Endothelial cell of umbilical vein (primary cell): ENCODE results near the gene PPP1R12C. TPM values are rescaled to one million over a fixed set of nuclear protein-coding genes. Genes with fewer than 3 reads are reported as not detected.

Source experiments
- BruUV-seq: library from RNA; stranded (reverse); fragments of 400-500 nt; replicated peaks from 2 replicates; lab custom pipeline; 2021; lab: Mats Ljungman, UMichigan
- CTCF ChIA-PET: fragments of 300-600, 350-600 bp; sonication (Branson Sonifier 250); formaldehyde crosslinking; loops from one replicate; lab custom pipeline; 2021; ENCODE audit warnings: antibody characterized with exemption, inconsistent platforms; lab: Charles Lee
- POLR2A ChIA-PET: fragments of 300-600, 350-600 bp; sonication (Branson Sonifier 250); formaldehyde crosslinking; loops from one replicate; lab custom pipeline; 2021; ENCODE audit warnings: antibody characterized with exemption, inconsistent platforms; lab: Charles Lee
- DNase-seq: peaks from one replicate; pipeline ENCODE4 v3.0.0-alpha.2; 2011; ENCODE audit warnings: low read depth, low spot score
- FAIRE-seq: peaks from 2 replicates; lab custom pipeline; 2011; peaks lifted over from hg19 to GRCh38; lab: Jason Lieb, UNC
- H2AFZ ChIP-seq: 2 replicates; pipeline ENCODE4 v1.6.0; 2012; ENCODE audit warnings: low read depth, low read length, control low read depth, inconsistent platforms
- H3K27ac ChIP-seq: 2 replicates; pipeline ENCODE4 v1.5.1; 2011; ENCODE audit warnings: low read depth, mild to moderate bottlenecking, control low read depth, low read length, moderate library complexity; ENCODE audit not compliant: insufficient read depth
- H3K27me3 ChIP-seq, 2 experiments: 2 replicates each; pipeline versions ENCODE4 v1.6.0 to v1.6.1; 2011; ENCODE audit warnings: low read length in 2 of 2, mixed read lengths in 1 of 2; ENCODE audit not compliant: control insufficient read depth in 2 of 2, insufficient read depth in 2 of 2
- H3K36me3 ChIP-seq, 2 experiments: 2 replicates in 1 of 2; 3 replicates in 1 of 2; pipeline ENCODE4 v1.5.1; 2011; ENCODE audit warnings: low read length in 2 of 2, mild to moderate bottlenecking in 1 of 2, moderate library complexity in 1 of 2; ENCODE audit not compliant: control insufficient read depth in 2 of 2, insufficient read depth in 2 of 2; ENCODE audit errors: extremely low read depth in 1 of 2
- H3K4me1 ChIP-seq: 3 replicates; pipeline ENCODE4 v1.5.1; 2011; ENCODE audit warnings: mild to moderate bottlenecking, low read length; ENCODE audit not compliant: control insufficient read depth, insufficient read depth; ENCODE audit errors: extremely low read depth
- H3K4me2 ChIP-seq: 2 replicates; pipeline ENCODE4 v1.6.1; 2011; ENCODE audit warnings: low read length, control low read depth, mixed read lengths; ENCODE audit not compliant: insufficient read depth
- H3K4me3 ChIP-seq, 3 experiments: fragments of 200-600 bp in 1 of 3; sonication (generic), shearing (Covaris generic) in 1 of 3; replicated peaks in 1 of 3; 2 replicates each; pipeline ENCODE4 v1.5.1; 2011 to 2016; ENCODE audit warnings: control low read depth in 3 of 3, low read length in 3 of 3, mild to moderate bottlenecking in 2 of 3, inconsistent platforms in 1 of 3, low read depth in 1 of 3, moderate library complexity in 1 of 3; ENCODE audit not compliant: insufficient read depth in 1 of 3
- H3K79me2 ChIP-seq: 2 replicates; pipeline ENCODE4 v1.6.0; 2012; ENCODE audit warnings: low read length, inconsistent platforms; ENCODE audit not compliant: control insufficient read depth, insufficient read depth
- H3K9ac ChIP-seq: replicated peaks from 2 replicates; pipeline ENCODE3; 2011; ENCODE audit warnings: low read length, control low read depth; ENCODE audit not compliant: insufficient read depth; ENCODE audit errors: extremely low read depth
- H3K9me1 ChIP-seq: replicated peaks from 3 replicates; pipeline ENCODE4 v1.6.0; 2011; ENCODE audit warnings: mild to moderate bottlenecking, low read length; ENCODE audit not compliant: control insufficient read depth, insufficient read depth; ENCODE audit errors: extremely low read depth
- H3K9me3 ChIP-seq: replicated peaks from 2 replicates; pipeline ENCODE4 v1.5.1; 2012; ENCODE audit warnings: low read length, inconsistent platforms; ENCODE audit not compliant: control insufficient read depth, insufficient read depth
- H4K20me1 ChIP-seq: replicated peaks from 2 replicates; pipeline ENCODE3; 2011; ENCODE audit warnings: mild to moderate bottlenecking, low read length; ENCODE audit not compliant: control insufficient read depth, insufficient read depth; ENCODE audit errors: extremely low read depth
- CTCF ChIP-seq, 2 donors: IDR thresholded peaks; 1 replicate in 1 of 2; 2 replicates in 1 of 2; pipeline ENCODE4 v1.5.1; 2011; ENCODE audit warnings: low read length in 2 of 2, mild to moderate bottlenecking in 2 of 2, moderate library complexity in 2 of 2, control low read depth in 1 of 2, inconsistent platforms in 1 of 2, low read depth in 1 of 2; ENCODE audit not compliant: insufficient read depth in 1 of 2; ENCODE audit errors: extremely low read depth in 1 of 2
- FOS ChIP-seq: IDR thresholded peaks from 2 replicates; pipeline ENCODE4 v1.6.1; 2011; ENCODE audit warnings: mild to moderate bottlenecking, low read length, moderate library complexity, borderline replicate concordance; ENCODE audit not compliant: insufficient read depth
- GATA2 ChIP-seq: IDR thresholded peaks from 2 replicates; pipeline ENCODE4 v1.7.0; 2011; ENCODE audit warnings: low read depth, mild to moderate bottlenecking, moderate library complexity, mixed read lengths, low read length; ENCODE audit not compliant: insufficient read length, insufficient read depth
- MAX ChIP-seq: IDR thresholded peaks from 2 replicates; pipeline ENCODE4 v1.6.1; 2011; ENCODE audit not compliant: insufficient read depth, insufficient read length
- MYC ChIP-seq: IDR thresholded peaks from one replicate; pipeline ENCODE4 v1.6.1; 2011; ENCODE audit warnings: mild to moderate bottlenecking, low read depth, low read length
- POLR2A ChIP-seq: IDR thresholded peaks from 2 replicates; pipeline ENCODE4 v1.6.1; 2012; ENCODE audit warnings: low read depth, mild to moderate bottlenecking, control low read depth, low read length
- dilution Hi-C: fragments of 300-500 bp; cut with MboI; formaldehyde crosslinking; loops from one replicate; pipeline ENCODE4 v1.15.0; 2019; ENCODE audit warnings: low sequenced_read_pairs; ENCODE audit not compliant: extremely low pct_ligation_motif_present
- intact Hi-C: fragments of 100-400 bp; cut with micrococcal nuclease; formaldehyde crosslinking; loops from one replicate; pipeline ENCODE4 v1.10.0; 2022
- polyA plus RNA-seq, 4 experiments: library from polyadenylated mRNA; depleted of rRNA in 3 of 4; stranded (reverse) in 3 of 4; unstranded in 1 of 4; fragments of >200 nt; gene quantifications; 2 replicates each; pipeline versions ENCODE4 v1.2.1 to v1.2.3, GENCODE V29; 2011 to 2012; ENCODE audit warnings: missing spikeins in 1 of 4
- total RNA-seq: library from RNA; stranded (reverse); gene quantifications from 2 replicates; pipeline ENCODE4 v1.2.3, GENCODE V29; 2021

PPP1R12C gene
- total and polyA plus RNA-seq, 2 donors (not counting 3 experiments of a cell fraction or from before 2014, with no cell fraction given) = 69.5 to 149 TPM

DNA sequence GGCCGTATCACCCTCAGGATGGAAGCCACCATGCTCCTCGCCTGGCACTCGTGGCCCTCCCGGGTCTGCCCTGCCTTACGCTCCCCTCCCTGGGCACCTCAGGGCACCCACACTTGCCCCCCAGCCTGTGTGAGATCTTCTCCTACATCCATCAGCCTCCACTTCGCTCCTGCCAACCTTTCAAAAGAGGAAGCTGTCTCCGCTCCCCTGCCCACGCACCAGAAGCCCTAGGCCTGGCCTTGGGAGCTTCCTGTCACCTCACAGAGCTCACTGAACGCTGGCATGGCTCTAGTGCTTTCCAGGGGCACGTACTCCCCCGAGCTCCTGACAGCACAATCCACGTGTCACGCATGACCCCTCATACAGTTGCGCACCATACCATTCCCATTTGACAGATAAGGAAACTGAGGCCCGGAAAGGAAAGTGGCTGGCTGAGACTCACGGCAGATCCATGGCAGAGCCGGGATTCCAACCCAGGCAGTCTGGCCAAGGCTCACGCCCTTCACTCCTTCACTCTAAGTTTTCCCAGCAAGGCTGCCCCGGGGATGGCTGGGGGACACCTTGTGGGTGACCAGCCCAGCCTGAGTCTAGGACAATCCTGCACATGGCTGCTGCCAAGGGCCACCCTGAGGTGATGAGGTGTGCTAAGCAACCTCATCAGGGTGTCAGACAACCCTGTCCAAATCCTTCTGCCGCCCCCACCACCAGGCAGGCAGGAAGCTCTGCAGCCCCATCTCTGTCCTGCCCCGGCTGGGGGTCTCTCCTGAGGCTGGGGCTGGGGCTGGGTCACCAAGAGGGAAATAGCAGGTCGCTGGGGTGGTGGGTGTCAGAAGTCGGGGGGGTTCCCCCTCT lies 19.3 kb downstream of the PPP1R12C start:
- Histone ChIP-seq H2AFZ (no peak overlapping the region), H3K4me3 (no peak overlapping the region), H3K36me3 (peaks cover 4 to 27% of the 10 kb centered on the region in 2 experiments), H3K27ac (no peak overlapping the region), H3K9me3 (no peaks in the 10 kb centered on the region), H4K20me1 (no peaks in the 10 kb centered on the region), H3K27me3 (no peaks in the 10 kb centered on the region), H3K9me1 (no peaks in the 10 kb centered on the region), H3K4me2 (no peak overlapping the region), H3K9ac (no peak overlapping the region), H3K4me1 (no peaks in the 10 kb centered on the region), H3K79me2 (no peaks in the 10 kb centered on the region)
- dilution Hi-C loops = no loop called here
- intact Hi-C loops = no loop called here
- ChIA-PET CTCF (no interaction called here), POLR2A (no interaction called here)
- BruUV-seq = no TSS peak
- DNase-seq = no peak
- TF ChIP-seq POLR2A (no peak), CTCF (IDR thresholded peaks at IDR 0.05; ENCODE audit: extremely low read depth in 1 of 2, insufficient read depth in 1 of 2, low read depth in 1 of 2, low read length in 2 of 2) (no peak), MAX (no peak), MYC (no peak), GATA2 (no peak), FOS (no peak)
- no peak for FAIRE-seq
